HG03457 (cell line): ENCODE measurements around the gene CALM1.

ENCODE experiments used
- ATAC-seq: cut with Tn5 transposase; IDR thresholded peaks from one replicate; pipeline ENCODE4 v1.9.1; 2021; ENCODE audit warnings: moderate number of reproducible peaks; ENCODE audit not compliant: unreplicated experiment

CALM1 gene

DNA sequence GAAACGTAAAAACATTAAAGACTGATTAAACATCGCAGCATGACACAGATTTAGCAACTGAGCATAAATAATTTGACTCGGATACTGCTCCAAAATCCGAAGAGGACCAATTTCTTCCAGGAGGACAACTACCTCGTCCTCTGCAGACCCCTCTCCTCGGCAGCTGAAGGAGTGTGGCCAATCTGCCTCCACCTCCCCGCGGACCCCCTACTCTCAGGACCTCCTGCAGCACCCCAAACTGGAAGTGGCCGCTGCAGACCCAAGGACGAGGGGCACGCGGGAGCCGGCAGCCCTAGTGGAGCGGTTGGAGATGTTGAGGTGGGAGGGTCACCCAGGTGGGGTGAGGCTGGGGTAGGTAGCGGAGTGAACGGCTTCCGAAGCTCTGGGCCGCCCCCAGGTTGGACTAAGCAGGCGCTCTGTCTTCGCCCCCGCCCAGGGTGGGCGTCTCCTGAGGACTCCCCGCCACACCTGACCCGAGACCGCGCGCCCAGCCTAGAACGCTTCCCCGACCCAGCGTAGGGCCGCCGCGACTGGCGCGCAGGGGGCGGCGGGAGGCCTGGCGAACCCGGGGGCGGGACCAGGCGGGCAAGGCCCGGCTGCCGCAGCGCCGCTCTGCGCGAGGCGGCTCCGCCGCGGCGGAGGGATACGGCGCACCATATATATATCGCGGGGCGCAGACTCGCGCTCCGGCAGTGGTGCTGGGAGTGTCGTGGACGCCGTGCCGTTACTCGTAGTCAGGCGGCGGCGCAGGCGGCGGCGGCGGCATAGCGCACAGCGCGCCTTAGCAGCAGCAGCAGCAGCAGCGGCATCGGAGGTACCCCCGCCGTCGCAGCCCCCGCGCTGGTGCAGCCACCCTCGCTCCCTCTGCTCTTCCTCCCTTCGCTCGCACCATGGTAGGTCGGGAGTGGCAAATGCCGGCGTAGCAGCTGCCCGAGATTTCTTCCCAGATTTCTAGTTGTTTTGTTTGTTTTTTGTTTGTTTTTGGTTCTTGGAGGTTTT, at the start of gene CALM1:
Gene CALM1 (plus strand): TSS at position 689 of the 999 bp plus-strand sequence. CDS start 202 bp downstream, at position 891.
- ATAC-seq, result peak; percentile 51

DNA sequence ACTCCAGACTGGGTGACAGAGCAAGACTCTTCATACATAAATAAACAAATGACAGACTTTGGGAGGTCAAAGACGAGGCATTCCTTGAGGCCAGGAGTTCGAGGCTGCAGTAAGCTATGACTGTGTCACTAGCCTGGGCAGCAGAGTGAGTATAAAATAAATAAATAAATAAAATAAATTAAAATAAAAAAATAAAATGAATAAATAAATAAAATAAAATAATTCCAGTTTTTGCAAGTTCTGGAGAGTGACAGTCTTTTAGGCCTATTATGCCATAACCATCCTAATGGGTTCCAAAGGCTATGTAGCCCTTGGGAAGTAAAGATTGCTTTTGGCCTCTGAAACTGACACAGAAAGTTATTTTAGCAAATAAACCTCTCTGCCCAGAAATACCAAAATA, 48.6 kb upstream of the CALM1 start:
- no peak for ATAC-seq

DNA sequence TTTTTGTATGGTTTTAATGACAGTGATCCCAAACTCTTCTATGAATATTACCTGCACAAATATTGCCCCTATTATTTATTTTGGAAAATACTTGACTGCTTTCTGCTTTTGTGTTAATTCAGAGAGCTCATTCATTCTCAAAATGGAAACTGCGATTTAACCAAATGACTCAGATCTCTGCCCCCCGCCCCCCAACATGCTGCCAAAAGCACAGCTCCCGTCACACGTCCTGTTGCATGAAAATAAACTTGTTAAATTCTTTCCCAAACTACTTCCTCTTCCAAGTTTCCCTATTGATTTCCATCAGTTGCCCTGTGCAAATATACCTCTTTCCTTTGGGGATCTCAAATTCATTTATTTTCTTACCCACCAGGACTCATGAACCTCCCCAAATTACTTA, 47.1 kb upstream of the CALM1 start:
- no peak for ATAC-seq

DNA sequence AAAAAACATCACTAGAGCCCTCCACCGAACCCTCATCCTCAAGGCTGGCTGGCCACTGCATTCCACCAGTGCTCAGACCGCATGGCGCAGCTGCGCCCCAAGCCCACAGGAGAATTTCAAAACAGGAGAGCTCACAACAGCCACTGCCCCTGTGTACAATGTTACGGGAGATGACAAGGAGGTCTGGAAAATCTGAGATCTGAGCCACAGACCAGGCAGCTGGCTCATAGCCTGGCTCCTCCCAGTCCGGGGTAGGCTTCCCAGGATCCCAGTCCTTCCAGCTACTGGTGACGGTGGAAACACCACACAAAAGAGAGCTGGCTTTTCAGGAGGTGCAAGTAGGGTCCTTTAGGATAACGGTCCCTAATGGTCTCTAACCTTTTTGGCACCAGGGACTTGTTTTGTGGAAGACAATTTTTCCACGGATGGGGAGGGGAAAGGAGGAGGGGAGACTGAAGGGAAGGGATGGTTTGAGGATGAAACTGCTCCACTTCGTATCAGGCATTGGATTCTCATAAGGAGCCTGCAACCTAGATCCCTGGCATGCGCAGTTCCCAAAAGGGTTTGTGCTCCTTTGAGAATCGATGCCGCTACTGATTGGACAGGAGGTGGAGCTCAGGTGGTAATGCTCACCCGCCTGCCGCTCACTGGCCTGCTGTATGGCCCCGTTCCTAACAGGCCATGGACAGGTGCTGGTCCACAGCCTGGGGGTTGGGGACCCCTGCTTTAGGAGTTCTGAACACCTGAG, 42.1 kb upstream of the CALM1 start:
- ATAC-seq, result no peak

DNA sequence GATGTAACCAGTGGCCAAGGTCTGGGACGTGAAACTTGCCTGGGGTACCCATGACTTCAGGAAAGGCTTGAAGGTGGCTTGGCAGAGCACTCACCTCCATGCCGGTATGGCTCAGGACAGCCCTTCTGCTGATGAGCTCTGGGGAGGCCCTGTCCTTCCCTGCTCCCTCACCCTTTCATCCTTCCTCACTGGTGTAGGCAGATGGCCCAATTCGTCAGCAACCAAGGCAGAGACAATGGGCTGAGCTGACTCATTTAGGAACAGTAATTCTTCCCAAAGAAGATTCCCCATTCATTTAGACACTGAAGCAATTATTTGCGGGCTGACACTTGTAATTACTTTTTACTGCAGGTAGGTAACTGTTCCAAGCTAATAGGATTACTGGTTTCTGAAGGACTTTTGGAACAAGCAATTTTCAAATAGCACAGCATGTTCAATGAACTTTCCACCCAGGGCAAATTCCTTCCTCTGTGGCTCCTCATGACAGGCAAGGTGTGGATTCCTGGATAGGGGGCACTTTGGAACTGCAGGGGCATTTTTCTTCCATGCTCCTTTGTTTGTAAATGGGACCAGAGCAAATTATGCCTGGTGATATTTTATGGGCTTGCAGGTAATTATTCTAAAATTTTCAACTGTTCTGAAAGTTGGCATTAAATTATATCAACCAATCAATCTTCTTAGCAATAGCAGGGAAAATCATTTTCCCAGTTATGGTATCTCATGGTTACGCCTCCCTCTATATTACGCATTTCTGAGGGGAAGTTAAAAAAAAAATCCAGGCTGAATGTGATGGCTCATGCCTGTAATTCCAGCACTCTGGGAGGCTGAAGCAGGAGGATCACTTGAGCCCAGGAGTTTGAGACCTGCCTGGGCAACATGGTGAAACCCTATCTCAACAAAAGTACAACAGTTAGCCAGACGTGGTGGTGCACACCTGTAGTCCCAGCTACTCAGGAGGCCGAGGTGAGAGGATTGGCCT, 41.0 kb upstream of the CALM1 start:
- no peak for ATAC-seq

DNA sequence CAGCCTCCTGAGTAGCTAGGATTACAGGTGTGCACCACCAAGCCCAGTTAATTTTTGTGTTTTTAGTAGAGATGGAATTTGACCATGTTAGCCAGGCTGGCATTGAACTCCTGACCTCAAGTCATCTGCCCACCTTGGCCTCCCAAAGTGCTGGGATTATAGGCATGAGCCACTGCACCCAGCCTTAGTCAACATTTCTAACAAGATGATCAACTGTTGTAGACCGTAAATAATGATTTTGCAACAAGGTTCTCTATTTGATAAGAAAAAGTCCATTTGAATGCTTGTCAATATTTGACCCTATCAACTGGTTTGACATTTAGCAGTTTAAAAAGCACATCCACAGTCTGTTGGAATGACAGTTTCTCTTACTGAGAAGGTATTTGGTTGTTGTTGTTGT, 39.9 kb upstream of the CALM1 start:
- ATAC-seq, result no peak

DNA sequence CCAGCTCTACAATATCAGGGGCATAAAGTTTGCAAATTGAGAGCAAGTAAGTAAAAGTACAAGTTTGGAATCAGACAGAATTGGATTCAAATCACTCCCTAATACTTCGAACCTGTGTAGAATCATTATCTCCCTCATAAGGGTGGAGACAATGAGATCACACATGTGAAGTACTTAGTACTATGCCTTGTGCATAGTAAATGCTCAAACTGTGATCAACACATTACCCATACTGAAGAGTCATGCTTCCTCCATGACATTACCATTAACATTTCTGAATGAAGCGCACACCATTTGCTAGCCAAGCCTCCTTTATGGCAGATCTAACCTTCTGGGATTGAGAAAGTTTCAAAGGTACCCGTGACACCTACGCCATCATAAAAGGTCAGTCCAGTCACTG, 38.5 kb upstream of the CALM1 start:
- ATAC-seq, result no peak

DNA sequence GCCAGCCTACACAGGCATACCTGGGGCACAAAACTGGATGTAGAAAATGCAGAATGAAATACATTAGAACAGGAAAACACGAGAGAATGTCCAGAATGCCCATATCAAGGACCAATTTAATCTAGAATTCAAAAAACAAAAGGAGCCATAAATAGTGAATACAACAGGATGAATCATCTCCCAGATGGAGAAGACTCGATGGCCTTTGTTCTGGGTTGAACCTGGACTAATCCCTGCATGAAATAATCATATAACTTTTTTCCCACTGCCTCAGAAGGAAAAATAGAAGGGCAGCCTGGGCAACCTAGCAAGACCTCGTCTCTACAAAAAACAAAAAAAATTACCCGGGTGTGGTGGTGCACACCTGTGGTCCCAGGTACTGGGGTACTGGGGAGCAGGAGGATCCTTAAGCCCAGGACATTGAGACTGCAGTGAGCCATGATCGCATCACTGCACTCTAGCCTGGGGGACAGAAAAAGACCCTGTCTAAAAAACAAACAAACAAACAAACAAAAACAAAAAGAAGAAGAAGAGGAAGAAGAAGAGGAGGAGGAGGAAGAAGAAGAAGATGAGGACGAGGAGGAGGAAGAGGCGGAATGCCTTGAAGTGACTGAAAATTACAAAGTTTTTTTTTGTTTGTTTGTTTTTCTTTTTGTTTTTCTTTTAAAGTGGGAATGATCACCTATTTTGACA, 34.8 kb upstream of the CALM1 start:
- ATAC-seq, result no peak

DNA sequence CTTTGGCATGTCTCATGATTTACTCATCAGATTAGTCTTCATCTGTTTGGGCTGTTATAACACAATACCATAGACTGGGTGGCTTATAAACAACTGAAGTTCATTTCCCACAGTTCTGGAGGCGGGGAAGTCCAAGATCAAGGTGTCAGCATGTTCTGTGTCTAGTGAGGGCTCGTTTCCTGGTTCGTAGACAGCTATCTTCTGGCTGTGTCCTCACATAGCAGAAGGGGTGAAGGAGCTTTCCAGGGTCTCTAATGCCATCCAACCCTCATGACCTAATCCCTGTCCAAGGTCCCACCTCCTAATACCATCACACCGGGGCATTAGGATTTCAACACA, 34.3 kb upstream of the CALM1 start:
- no peak for ATAC-seq

DNA sequence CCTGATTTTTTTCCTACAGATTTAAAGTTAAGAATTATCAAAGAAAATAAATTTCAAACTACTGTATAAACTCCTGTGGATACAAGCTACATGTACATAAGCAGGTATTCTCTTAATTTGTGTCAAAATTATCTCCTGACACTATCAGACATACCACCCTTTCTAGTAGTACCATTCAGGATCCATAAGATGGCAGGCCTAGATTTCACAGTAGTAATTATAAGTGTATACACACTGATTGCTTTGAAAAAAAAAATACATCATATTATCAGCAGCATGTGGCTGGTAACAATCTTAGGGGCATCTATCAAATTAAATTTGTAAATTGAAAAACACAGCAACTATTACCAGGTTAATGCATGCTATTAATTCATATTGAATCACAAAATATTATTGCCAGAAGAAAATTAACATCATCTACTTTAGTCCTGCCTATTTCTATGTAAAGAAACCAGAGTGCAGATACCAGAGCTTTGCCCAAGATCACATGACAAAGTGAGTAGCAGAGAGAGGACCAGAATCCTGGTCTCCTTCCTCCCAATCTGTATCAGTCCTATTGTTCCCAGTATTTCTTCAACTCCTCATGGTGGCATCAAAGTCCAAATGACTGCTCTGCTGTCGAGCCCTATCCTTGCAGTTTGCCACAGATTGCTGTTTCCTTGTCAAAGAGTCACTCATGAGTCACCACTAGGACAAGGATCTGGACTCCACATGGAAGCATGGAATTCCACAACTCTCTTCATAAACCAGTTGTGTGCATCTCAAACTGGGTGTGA, 27.7 kb upstream of the CALM1 start:
- no peak for ATAC-seq

DNA sequence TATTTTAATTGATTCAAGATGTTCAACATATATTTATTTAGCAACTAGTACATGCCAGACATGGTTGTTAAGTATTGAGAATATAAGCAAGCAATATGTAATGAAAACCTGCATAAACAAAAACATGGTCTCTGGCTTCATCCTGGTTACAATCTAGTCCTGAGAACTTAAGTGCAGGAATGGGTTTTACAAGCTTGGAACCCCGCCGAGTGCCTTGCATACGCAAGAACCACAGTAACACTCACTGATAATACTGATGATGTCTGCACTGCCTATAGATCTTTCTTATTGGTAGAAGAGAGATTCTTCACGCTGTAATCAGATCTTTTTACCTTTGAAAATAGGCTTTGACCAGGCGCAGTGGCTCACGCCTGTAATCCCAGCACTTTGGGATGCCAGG, 22.9 kb upstream of the CALM1 start:
- ATAC-seq, result no peak

DNA sequence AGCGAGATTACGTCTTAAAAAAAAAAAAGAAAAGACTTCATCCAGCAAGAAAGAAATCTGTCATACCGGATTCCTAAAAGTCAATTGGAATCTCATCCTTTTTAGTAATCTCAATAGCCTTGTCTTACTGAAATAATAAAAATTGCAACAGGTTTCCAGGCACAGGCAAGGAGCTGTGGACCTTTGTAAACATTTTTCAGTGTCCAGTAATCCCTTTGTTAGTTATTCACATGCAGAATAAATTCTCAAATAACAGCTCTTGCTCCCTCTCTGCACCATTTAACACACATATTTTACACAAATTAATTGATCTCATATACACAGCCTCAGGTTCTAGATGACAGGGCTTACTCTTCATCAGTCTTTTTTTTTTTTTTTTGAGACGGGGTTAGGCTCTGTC, 22.0 kb upstream of the CALM1 start:
- ATAC-seq, result no peak

DNA sequence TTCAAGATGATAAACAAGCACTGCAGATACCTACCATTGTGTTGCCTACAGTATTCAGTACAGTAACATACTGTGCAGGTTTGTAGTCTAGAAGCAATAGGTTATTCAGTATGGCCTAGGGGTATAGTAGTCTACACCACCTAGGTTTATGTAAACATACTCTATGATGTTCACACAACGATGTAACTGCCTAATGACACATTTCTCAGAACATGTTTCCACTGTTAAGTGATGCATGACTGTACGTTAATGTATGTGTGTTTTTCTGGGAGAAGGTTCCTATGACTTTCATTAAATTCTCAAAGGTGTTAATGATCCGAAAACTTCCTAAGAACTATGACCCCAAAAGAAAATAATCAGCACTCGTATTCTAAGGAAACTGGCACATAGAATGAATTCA, 20.9 kb upstream of the CALM1 start:
- ATAC-seq, result no peak

DNA sequence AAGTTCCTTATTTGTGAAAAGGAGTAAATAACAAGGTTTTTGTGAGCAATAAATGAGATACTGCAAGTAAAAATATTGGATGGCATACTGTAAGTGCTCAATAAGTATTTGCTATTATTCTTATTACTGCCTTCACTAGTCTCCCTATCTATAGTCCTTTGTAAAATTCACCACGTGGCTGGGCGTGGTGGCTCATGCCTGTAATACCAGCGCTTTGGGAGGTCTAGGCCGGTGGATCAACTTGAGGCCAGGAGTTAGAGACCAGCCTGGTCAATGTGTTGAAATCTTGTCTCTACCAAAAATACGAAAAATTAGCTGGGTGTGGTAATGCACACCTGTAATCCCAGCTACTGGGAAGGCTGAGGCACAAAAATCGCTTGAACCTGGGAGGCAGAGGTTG, 18.6 kb upstream of the CALM1 start:
- no peak for ATAC-seq

DNA sequence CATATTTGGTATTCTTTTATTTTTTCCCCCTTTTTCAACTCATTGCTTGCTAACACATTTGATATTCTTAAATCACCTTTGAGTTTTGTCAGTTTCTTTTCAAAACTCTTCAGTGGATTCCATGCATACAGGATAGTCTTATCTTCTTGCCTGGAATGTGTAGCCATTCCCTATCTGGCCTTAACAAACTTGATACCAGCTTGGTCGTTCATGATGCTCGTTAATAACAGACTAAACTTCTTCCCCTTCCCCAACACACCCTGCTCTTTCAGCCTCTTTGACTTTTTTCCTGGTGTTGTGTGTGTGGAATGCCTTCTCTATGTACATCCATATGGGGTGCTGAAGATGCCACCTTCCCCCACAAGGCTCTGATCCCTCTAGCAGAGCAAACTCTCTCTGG, 17.7 kb upstream of the CALM1 start:
- ATAC-seq, result no peak

DNA sequence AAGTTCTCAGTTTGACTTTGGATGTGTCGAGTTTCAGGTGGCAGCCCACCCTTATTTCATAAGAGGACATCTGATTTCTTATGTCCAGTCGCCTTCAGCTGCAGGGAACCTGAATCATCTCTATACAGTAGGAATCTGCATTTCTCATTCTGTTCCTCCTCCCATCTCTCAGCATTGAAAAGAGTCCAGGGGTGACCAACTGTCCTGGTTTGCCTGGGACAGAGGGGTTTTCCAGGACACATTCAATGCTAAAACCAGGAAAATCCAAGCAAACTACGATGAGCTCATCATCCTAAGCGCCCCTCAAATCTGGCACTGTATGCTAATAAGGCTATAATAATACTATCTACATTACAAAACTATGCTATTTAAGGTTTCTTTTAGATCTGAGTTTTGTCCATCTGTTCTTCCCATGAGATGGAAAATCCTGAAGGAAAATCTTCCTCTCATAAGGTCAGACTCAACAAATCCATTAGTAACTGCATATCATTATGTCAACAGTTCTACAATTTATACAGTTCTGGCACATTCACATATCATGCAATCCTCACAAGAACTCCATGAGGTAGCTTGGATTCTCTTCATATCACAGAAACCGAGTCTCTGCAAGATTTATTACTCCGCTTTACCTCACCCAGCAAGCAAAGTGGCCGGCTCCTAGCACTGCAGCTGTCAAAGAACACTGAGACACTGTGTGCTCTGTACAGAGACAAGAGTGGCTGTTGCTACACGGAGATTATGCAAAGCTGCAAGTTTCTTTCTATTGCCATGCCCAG, 15.6 kb upstream of the CALM1 start:
- no peak for ATAC-seq

DNA sequence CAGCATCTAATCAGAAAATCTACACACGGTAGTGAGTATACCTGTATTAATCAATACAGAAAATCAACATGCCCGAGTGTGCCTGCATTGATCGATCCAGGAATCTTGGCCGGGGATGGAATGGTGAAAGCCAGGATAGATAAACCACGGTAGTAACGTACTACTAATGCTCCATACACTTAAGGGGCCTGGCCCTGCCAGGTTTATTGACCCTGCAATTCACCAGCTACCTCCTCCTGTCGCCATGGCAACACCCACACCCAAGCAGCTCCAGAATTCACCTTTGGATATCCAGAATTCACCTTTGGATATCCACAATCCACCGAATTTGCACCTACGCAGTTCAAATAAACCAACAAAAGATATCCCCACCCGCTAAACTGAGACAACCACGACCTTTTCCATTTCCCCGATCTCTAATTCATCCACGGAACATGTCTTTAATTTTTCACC, 14.8 kb upstream of the CALM1 start:
- ATAC-seq, result no peak

DNA sequence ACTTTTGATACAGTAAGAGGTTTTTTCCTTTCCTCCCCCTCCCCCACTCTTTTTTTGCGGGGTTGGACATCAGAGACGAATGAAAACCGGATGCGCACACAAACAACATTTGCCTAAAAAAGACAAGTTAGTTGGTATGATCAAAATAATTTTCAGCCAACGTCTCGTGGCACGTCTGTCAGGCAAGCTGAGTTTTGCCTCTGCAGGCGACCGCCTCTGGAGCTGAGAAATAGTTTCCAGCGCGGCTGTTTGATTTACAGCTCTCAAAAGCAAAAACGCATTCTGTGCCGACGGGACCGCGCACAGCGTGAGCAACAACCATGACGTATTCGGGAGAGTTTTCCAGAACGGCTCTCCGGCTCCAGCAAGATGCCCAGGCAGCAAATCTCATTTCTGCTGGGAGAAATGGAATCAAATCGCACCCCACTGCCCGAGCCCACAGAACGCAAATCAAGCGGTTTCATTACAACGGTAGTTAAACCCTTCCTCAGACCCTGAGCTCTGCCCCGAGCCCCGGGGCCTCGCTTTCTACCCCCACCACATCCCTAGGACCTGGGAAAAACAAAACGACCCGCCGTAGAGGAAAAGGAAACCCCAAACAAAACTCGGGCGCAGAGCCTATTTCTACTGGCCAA, 14.2 kb upstream of the CALM1 start:
- peak; percentile 1 for ATAC-seq
